Thymus (tissue), 11 donors: ENCODE measurements around the gene NOXO1. TPM values are rescaled to one million over a fixed set of nuclear protein-coding genes. Genes with fewer than 3 reads are reported as not detected.

Experiments
- DNase-seq, 9 donors: peaks; one replicate each; pipeline ENCODE4 v3.0.0-alpha.2; 2013; ENCODE audit warnings: low spot score in 9 of 9, low read depth in 6 of 9, missing footprints in 1 of 9
- H3K27ac ChIP-seq, 2 donors: one replicate each; pipeline ENCODE4 v1.5.1; 2013; ENCODE audit warnings: control low read depth in 1 of 2, low read depth in 1 of 2, low read length in 1 of 2, mild to moderate bottlenecking in 1 of 2, moderate library complexity in 1 of 2
- H3K27me3 ChIP-seq, 2 donors: one replicate each; pipeline ENCODE4 v1.5.1; 2013; ENCODE audit warnings: low read length in 1 of 2; ENCODE audit not compliant: control insufficient read depth in 2 of 2, insufficient read depth in 1 of 2
- H3K36me3 ChIP-seq, 2 donors: one replicate each; pipeline ENCODE4 v1.5.1; 2013; ENCODE audit warnings: low read length in 1 of 2, mild to moderate bottlenecking in 1 of 2, moderate library complexity in 1 of 2; ENCODE audit not compliant: control insufficient read depth in 2 of 2, insufficient read depth in 2 of 2
- H3K4me1 ChIP-seq, 2 donors: one replicate each; pipeline ENCODE4 v1.5.1; 2013; ENCODE audit warnings: low read length in 2 of 2; ENCODE audit not compliant: control insufficient read depth in 2 of 2, insufficient read depth in 2 of 2
- H3K4me3 ChIP-seq, 2 donors: one replicate each; pipeline ENCODE4 v1.5.1; 2013; ENCODE audit warnings: low read length in 2 of 2, control low read depth in 1 of 2, mild to moderate bottlenecking in 1 of 2
- H3K9me3 ChIP-seq, 2 donors: one replicate each; pipeline ENCODE4 v1.5.1; 2013; ENCODE audit warnings: low read length in 1 of 2, mild to moderate bottlenecking in 1 of 2; ENCODE audit not compliant: control insufficient read depth in 2 of 2, insufficient read depth in 1 of 2
- WGBS: extraction: QIAGEN DNeasy Blood & Tissue Kit; methylation state at CpG from one replicate; pipeline ENCODE4 v1.1.7; 2013; 5-methylcytosine and 5-hydroxymethylcytosine counted together
- polyA plus RNA-seq: library from polyadenylated mRNA; stranded (reverse); fragments of 200-250 nt; gene quantifications from one replicate; pipeline ENCODE4 v1.2.3, GENCODE V29; 2013
- total RNA-seq: library from RNA; stranded (reverse); fragments of 120-200 nt; gene quantifications from one replicate; pipeline ENCODE4 v1.2.4, GENCODE V29; 2013
- donor health status: healthy.

Gene NOXO1
- total and polyA plus RNA-seq, 2 donors = 2.2 to 5.7 TPM

- peaks cover 1 to 13% of the 10 kb centered on the region in 2 donors for H3K9me3 ChIP-seq
- WGBS = 3% methylated on average over 18 of the region's 18 CpGs
- peaks cover 3 to 6% of the 10 kb centered on the region in 2 donors for H3K36me3 ChIP-seq
- H3K4me3 ChIP-seq = peak overlapping the region; percentile 18 to 57
- peaks cover 46 to 65% of the 10 kb centered on the region in 2 donors for H3K27me3 ChIP-seq
- H3K27ac ChIP-seq = no peak overlapping the region
- DNase-seq = peak in 1 of 9 donors; percentile 52
- H3K4me1 ChIP-seq = peaks cover 13 to 19% of the 10 kb centered on the region in 2 donors
Observed at GRCh38 chr16:1991135-1991551, 9.9 kb upstream of the NOXO1 start.

- Histone ChIP-seq H3K9me3 (peaks cover 1 to 13% of the 10 kb centered on the region in 2 donors), H3K4me1 (peaks cover 13 to 19% of the 10 kb centered on the region in 2 donors), H3K27me3 (peaks cover 46 to 65% of the 10 kb centered on the region in 2 donors), H3K36me3 (peaks cover 8 to 9% of the 10 kb centered on the region in 2 donors), H3K27ac (no peak overlapping the region), H3K4me3 (peak overlapping the region in 1 of 2 donors; percentile 38)
- WGBS = 4% methylated on average over 50 of the region's 50 CpGs
- no peak for DNase-seq
Observed at GRCh38 chr16:1990351-1991134, 9.3 kb upstream of the NOXO1 start.

GRCh38 chr16:1990101-1990350, 8.8 kb upstream of the NOXO1 start:
- H3K27ac ChIP-seq = no peak overlapping the region
- peaks cover 13 to 24% of the 10 kb centered on the region in 2 donors for H3K4me1 ChIP-seq
- peak overlapping the region in 1 of 2 donors; percentile 38 for H3K4me3 ChIP-seq
- H3K27me3 ChIP-seq = peaks cover 46 to 66% of the 10 kb centered on the region in 2 donors
- H3K36me3 ChIP-seq = peaks cover 8 to 9% of the 10 kb centered on the region in 2 donors
- H3K9me3 ChIP-seq = peaks cover 1 to 13% of the 10 kb centered on the region in 2 donors
- 3% methylated on average over 25 of the region's 25 CpGs for WGBS
- DNase-seq = no peak

- Histone ChIP-seq H3K27me3 (peaks cover 46 to 72% of the 10 kb centered on the region in 2 donors), H3K4me1 (peaks cover 18 to 30% of the 10 kb centered on the region in 2 donors), H3K36me3 (peaks cover 8 to 9% of the 10 kb centered on the region in 2 donors), H3K9me3 (peaks cover 1 to 13% of the 10 kb centered on the region in 2 donors), H3K27ac (no peak within 1 kb of the TSS), H3K4me3 (peak within 1 kb of the TSS in 1 of 2 donors; percentile 38)
- WGBS = 10% methylated on average over 67 of the region's 67 CpGs
- DNase-seq = no peak
Observed at GRCh38 chr16:1989209-1990100, 8.2 kb upstream of the NOXO1 start, which contains the start of gene SYNGR3. Gene SYNGR3, plus strand, starts transcription at chr16:1989970. Its CDS starts 133 bp downstream, at chr16:1990103.

GRCh38 chr16:1987198-1987597, 5.9 kb upstream of the NOXO1 start:
- peaks cover 8 to 9% of the 10 kb centered on the region in 2 donors for H3K36me3 ChIP-seq
- WGBS = 98% methylated on average over 10 of the region's 10 CpGs
- H3K27me3 ChIP-seq = peaks cover 58 to 74% of the 10 kb centered on the region in 2 donors
- no peak overlapping the region for H3K27ac ChIP-seq
- peaks cover 0 to 16% of the 10 kb centered on the region in 2 donors for H3K9me3 ChIP-seq
- H3K4me3 ChIP-seq = no peak overlapping the region
- DNase-seq = no peak
- H3K4me1 ChIP-seq = peaks cover 20 to 39% of the 10 kb centered on the region in 2 donors

- H3K4me3 ChIP-seq = no peak overlapping the region
- DNase-seq = no peak
- no peak overlapping the region for H3K27ac ChIP-seq
- H3K4me1 ChIP-seq = peaks cover 15 to 28% of the 10 kb centered on the region in 2 donors
- H3K27me3 ChIP-seq = peaks cover 61 to 76% of the 10 kb centered on the region in 2 donors
- H3K9me3 ChIP-seq = peaks cover 0 to 26% of the 10 kb centered on the region in 2 donors
- H3K36me3 ChIP-seq = peaks cover 8 to 9% of the 10 kb centered on the region in 2 donors
- 98% methylated on average over 14 of the region's 14 CpGs for WGBS
Observed at GRCh38 chr16:1985466-1986150, 4.3 kb upstream of the NOXO1 start.

- 18% methylated on average over 58 of the region's 58 CpGs for WGBS
- peak in 1 of 9 donors; percentile 20 for DNase-seq
- Histone ChIP-seq H3K27me3 (peaks cover 61 to 78% of the 10 kb centered on the region in 2 donors), H3K9me3 (peaks cover 0 to 34% of the 10 kb centered on the region in 2 donors), H3K36me3 (peaks cover 8 to 9% of the 10 kb centered on the region in 2 donors), H3K4me1 (peaks cover 10 to 25% of the 10 kb centered on the region in 2 donors), H3K4me3 (peak overlapping the region; percentile 47 to 80), H3K27ac (peak overlapping the region in 1 of 2 donors; percentile 54)
Observed at GRCh38 chr16:1984347-1985225, 3.3 kb upstream of the NOXO1 start.
